ENCODE results near the gene RPL37.

- TF ChIP-seq, protein P1, sequence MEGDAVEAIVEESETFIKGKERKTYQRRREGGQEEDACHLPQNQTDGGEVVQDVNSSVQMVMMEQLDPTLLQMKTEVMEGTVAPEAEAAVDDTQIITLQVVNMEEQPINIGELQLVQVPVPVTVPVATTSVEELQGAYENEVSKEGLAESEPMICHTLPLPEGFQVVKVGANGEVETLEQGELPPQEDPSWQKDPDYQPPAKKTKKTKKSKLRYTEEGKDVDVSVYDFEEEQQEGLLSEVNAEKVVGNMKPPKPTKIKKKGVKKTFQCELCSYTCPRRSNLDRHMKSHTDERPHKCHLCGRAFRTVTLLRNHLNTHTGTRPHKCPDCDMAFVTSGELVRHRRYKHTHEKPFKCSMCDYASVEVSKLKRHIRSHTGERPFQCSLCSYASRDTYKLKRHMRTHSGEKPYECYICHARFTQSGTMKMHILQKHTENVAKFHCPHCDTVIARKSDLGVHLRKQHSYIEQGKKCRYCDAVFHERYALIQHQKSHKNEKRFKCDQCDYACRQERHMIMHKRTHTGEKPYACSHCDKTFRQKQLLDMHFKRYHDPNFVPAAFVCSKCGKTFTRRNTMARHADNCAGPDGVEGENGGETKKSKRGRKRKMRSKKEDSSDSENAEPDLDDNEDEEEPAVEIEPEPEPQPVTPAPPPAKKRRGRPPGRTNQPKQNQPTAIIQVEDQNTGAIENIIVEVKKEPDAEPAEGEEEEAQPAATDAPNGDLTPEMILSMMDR (IDR thresholded peaks at IDR 0.05), result no peak
- TF ChIP-seq POLR2A (IDR thresholded peaks at IDR 0.05), result no peak
Measured at GRCh38 chr5:40831346-40832210, 3.4 kb downstream of the RPL37 start.

Measured in heart left ventricle (tissue), 13 donors.